GM18867 (cell line): ENCODE results near the gene PIGH.
"Not testable (repeated sequence)": the region's sequence is repeated elsewhere in the genome, so short reads cannot be mapped to it uniquely, and the experiment has no call there.

Source experiments
- ATAC-seq: cut with Tn5 transposase; IDR thresholded peaks from one replicate; pipeline ENCODE4 v1.9.1; 2021; ENCODE audit warnings: mild to moderate bottlenecking, moderate library complexity; ENCODE audit not compliant: unreplicated experiment

The PIGH gene

GRCh38 chr14:67610491-67610890 is 10.4 kb upstream of the PIGH start:
- no peak for ATAC-seq

DNA sequence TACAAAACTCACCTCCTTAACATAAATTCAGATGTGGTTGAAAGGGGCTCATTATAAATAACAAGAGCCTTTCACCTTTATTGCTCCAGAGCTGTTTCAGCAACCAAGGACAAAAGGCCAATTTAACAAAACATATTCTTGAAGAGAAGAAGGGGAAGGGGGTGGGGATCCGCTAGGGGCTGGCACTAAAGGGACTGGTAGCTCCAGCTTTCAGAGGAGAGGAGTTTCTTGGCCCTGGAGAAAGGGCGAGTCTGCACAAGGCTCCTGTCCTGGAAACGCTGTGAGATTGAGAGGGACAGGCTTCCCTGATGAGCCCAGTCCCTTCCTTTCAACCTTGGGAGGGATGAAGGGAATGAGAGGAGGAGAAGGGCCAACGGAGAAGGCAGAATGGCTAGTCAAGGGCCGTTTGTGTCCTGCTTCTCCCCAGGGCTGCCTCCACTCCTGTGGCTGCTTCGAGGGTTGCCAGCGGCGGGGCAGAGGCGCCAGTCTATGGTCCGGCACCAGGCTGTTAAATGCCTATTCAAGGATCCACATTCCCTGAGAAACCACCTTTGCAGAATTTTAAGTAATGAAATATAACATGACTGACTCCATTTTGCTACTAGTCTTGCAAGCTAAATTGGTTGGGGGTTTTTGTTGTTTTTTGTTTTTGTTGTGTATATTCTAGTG is 9.7 kb upstream of the PIGH start:
- ATAC-seq: no peak

DNA sequence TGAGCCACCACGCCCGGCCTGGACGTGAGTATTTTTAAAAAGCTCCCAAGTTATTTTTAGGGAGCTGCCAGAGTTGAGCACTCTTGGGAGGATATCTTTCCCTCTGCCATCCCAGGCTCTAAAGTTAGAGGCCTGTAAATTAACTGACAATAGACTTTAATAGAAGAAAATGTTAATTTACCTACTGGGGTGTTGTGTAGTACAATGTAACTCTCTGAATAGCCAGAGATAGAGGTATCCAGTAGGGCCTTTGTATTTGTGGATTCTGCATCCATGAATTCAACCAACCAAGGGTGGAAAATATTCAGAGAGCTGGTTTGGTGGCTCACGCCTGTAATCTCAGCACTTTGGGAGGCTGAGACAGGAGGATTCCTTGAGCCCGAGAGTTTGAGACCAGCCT is 7.6 kb upstream of the PIGH start:
- ATAC-seq: no peak

DNA sequence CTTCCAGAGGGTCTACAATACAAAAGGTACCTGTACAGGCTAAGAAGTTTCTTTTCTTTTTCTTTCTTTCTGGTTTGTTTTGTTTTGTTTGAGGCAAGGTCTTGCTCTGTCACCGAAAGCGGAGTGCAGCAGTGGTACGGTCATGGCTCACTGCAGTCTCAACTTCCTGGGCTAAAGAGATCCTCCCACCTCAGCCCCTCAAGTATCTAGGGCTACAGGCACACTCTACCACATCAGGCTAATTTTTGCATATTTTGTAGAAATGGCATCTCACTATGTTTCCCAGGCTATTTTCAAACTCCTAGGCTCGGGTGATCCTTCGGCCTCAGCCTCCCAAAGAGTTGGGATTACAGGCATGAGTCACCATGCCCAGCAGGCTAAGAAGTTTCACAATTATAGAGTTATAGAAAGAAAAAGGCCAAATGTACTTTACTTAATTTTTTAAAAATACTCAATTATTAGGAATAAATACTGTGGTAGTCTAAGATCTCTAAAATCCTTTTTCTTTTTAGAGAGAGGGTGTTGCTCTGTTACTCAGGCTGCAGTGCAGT is 3.0 kb upstream of the PIGH start:
- ATAC-seq: peak; percentile 72

DNA sequence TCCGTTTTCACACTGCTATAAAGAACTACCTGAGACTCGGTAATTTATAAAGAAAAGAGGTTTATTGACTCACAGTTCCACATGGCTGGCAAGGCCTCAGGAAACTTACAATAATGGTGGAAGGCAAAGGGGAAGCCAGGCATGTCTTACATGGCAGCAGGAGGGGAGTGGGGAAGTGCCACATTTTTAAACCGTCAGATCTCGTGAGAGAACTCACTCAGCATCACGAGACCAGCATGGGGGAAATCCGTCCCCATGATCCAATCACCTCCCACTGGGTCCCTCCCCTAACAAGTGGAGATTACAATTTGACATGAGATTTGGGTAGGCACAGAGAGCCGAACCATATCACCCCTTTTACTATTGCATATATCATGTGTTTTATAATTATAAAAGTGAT is 2.0 kb upstream of the PIGH start:
- ATAC-seq: no peak

DNA sequence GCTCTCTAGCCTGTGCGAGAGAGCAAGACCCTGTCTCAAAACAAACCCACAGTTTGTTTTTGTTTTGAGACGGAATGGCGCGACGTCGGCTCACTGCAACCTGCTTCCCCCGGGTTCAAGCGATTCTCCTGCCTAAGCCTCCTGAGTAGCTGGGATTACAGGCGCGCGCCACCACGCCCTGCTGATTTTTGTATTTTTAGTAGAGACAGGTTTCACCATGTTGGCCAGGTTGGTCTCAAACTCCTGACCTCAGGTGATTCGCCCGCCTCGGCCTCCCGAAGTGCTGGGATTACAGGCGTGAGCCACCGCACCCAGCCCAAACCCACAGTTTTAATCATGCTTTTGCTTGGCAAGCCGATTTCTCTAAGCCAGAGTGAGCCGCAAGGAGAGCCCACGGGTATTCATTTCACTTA is 500 bp upstream of the PIGH start:
- peak; percentile 1 for ATAC-seq

DNA sequence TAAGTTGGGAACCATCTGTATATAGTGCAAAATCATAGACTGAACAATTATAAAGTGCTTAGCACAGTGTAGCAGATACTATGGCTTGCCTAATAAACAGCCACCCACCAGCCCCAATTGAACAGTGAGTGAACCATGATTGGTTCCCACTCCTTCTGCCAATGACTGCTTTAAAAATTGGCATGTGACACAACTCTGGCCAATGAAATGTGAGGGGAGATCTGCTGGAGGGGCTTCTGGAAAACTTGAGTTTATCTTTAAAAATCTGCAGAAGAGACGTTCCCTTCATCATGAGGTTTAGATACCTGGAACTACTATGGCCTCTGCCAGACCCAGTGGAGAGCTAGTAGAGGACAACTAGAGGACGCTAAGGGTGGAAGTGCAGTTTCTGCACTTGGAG is 4.7 kb downstream of the PIGH start:
- ATAC-seq: no peak

DNA sequence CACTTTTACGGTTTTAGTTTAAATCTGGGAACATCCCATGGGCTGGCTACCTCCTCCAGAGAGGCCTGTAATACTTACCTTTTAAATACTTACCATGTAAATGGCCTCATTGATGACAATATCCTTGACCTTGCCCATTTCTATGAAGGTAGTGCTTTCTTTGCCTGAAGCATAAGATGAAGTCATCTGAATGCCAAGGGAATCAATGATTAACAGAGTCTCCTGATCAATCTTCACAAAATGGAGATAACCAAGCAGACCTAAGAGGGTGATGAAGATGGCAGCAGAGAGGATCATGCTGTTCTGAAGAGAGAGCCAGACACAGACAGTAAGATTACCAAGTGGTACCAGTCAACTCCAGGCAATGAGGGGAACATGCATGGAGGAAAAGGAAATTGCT is 6.4 kb downstream of the PIGH start:
- ATAC-seq: not testable (repeated sequence)

DNA sequence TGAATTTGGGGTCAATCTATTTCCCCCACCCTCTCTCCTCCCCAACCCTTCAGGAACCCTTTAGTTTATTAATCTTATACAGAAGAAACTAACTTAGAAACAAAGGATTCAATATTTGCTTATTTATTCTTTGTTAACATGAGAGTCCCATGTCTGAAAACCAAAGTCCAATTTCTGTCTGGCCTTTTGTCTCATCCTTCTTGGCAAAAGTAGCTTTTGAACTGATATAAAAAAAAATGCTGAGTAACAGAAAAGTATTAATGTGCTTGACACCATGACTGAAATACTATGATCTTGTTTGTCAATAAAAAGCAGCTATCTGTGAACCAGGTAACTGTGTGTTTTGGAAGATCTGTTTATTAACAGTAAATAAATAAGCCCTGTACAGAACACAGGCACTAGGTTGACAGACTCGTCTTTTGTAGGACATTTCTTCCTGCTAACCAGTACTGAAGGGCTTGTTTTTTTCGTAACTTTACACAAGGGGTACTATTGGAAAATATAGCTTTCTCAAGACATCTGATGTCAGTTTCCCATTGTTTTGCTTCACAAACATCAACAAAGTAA is 10.8 kb downstream of the PIGH start:
- no peak for ATAC-seq

DNA sequence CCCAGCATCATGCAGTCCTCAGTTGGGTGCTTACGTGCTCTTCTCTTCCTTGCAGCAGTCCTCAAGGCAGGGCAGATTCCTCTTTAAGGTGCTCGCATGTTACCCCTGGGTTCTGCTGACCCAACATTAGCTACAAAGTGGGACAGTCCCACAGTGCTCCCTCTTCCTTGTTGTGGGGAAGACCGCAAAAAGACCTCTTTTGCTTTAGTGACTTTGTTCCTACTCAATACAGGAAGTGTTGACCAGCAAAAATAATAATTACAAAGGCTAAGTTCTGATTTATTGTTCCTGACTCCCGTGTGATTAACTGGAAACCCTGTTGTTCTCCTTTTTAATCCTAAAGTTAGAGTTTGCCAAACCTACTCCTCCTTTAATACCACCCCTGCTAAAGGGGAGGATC is 13.7 kb downstream of the PIGH start:
- no peak for ATAC-seq

DNA sequence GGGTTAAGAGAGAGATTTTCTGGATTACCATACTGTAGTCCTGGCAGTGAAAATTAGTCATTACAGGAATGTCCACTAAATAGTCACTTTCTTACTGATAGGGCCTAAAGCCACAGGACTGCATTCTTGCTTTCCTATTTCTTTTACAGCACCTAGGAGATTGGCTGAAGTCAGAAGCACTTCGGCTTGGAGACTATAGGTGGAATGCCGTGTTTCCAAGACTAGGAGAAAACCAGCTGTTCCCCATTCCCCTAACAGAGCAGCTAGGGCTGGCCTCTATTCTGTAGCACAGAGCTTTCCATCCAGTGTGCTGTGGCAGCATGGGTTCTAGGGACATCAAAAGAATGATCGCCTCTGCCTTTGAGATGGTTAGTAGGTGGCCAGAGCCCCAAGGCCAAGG is 15.1 kb downstream of the PIGH start:
- ATAC-seq: no peak

DNA sequence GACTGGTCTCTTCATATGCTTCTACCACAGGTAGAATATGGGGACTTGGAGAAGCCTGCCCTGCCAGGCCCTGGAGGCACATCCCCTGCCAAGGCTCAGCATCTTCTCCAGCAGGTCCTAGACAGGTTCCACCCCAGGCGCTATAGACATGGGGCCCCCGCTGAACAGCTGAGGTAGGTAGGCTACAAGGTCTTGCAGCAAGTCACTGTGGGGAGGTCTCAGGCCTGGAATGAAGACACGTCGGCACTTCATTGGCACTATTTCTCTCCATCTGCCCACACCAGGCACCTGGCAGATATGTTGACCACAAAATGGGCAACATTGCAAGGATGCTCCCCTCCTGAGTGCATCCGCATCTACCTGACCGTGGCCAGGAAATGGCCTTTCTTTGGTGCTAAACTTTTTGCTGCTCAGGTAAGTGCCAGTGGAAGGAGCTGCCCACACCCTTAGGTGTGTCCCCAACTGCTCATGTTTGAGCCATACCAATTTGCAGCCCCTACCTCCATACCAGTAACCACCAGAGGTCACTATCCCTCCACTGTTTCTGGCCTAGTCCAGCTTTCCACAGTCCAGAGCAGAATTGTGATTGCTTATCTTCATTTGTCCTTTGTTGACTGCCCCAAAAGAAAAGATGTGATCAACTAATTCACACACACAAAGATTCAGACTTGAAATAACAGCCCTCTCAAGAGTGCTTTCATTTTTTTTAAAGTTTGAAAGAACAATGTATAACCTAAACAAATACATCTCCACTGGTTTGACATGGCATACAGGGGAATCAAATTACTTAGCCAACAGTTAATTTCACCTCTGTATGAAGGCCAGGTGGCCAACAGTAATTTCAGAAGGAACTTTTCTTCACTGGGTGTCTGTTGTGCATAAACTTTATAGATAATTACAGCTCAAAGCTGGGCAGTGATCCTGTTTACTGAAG is 16.1 kb downstream of the PIGH start:
- no peak for ATAC-seq

DNA sequence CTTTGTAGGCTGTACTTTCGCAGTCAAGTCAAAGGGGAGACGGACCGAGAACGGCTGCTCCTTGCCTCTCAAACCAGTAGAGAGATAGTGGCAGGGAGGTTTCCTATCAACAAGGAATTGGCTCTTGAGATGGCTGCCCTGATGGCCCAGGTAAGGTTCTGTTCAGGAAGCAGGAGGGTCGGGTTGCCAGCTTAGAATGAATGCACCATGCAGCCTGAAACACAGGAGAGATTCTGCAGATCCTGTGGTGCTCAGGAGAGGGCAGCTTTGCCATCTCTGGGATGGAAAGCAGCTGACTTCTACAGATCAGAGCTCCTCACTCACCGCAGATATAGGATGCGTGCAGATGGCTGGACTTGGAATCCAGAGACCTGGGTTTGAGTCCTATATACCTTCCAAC is 18.0 kb downstream of the PIGH start:
- no peak for ATAC-seq

GRCh38 chr14:67581643-67582042 is 18.4 kb downstream of the PIGH start:
- no peak for ATAC-seq

- ATAC-seq: no peak
Observed at GRCh38 chr14:67580336-67581171, 19.5 kb downstream of the PIGH start.

DNA sequence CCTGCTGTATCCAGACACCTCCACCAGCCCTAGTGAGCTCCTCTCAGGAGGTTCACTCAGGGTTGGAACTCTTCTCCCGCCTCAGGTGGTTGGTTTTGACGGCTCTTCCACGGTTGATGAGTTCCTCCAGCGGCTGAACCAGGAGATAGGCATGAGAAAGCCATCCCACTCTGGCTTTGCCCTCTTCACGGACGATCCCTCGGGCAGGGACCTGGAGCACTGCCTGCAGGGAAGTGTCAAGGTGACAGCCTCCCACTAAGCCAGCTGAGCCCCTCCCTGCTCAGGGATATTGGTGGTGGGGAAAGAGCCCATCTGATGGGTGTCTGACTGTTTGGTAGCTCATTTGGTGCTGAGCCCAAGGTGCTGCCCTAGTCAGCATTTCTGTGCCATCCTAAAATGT is 20.4 kb downstream of the PIGH start:
- no peak for ATAC-seq

GRCh38 chr14:67579040-67579439 is 21.0 kb downstream of the PIGH start:
- ATAC-seq: no peak

- no peak for ATAC-seq
Observed at GRCh38 chr14:67577909-67578749, 21.9 kb downstream of the PIGH start.

DNA sequence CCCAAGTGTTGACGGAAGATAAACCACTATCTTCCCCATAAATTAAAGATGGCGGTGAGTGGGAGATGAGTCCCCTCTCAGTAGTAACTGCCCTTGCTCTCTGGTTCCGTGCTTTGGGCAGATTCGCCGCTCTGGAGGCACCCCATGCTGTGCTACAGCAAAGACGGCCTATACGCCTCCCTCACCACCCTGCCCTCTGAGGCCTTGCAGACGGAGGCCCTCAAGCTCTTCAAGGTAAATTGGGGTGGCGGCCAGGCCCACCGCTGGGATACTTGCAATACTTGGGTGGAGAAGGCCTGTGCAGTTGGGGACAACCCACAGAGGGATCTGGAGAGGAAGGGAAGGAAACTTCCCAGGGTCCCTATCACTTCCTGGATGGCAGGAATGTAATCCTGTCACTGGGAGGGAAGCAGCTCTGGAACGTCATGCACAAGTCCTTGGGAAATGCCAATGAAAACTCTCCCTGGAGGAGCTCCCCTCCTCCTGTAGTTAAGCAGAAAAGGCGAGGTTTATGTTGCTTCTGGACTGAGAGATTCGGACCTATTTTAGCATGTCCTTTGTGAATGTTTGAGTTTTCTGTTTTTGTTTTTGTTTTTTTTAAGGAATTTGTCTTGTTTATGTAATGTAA is 22.8 kb downstream of the PIGH start:
- no peak for ATAC-seq
